ENCODE measurements around the gene FOCAD.

The FOCAD gene

DNA sequence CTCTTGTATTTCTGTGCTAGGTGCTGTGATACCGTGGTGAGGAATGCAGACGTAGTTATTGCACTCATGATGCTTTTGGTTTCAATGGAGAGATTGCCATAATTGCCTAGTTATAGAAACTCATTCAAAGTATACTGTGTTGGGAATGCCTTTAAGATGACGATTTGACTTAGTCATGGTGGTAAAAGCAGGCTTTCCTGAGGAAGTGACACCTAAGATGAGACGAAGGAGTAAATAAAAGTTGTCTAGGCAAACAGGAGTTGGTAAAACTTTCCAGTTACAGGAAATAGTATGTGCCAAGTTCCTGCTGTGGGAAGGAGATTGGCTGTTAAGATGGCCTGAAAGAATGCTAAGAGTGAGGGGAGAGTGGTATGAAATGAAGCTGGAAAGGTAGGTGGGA is 48.1 kb downstream of the FOCAD start:
- DNase-seq, result no peak

DNA sequence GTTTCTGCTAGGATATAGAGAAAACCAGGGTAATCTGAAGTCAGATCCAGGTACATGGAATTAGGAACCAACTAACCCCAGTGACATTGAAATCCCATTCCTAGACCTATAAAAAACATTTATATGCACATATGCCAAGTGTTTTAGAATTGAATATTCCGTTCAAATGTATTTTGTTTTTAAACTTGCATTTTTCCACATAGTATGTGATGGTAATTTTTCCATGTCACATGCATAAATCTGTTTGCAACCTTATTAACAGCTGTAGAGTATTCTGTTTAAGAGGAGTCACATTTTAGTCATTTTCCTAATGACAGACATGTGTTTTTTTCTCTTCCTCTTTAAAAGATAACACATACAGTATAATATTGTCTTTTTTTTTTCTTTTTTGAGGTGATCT is 50.2 kb downstream of the FOCAD start:
- DNase-seq, result no peak

- DNase-seq, result no peak
These were observed 56.2 kb downstream of the FOCAD start for GRCh38 chr9:20740304-20740703.

- peak; percentile 3 for DNase-seq
These were observed 57.0 kb downstream of the FOCAD start for GRCh38 chr9:20740929-20741582.

- DNase-seq, result no peak
These were observed 58.8 kb downstream of the FOCAD start for GRCh38 chr9:20742833-20743232.

DNA sequence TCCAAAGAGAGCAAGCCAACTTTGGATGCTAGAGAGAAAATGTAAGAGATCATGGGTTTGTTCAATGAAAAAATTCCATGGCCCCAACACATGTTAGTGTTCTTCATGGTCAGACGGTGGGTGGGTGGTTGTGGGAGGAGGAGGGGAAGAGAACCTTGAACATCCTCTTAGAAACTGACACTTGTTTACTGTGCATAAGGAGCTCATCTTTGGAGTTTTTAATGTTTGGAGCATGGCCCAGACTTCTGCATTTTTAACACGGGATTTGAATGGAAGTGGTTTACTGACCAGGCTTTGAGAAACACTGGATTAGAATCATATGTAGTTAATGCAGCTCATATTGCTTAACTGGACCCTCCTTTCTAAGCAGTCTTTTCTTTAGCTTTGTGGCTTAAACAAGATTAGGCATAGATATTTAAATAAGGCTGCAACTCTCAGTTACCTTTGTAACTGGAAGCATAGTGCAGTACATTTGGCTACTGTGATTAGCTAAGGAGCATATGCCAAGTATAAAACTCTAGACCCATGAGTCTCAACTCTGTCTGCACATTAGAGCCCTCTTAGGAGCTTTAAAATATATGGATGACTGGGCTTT is 60.1 kb downstream of the FOCAD start:
- DNase-seq, result no peak

- DNase-seq, result no peak
These were observed 62.9 kb downstream of the FOCAD start for GRCh38 chr9:20746967-20747366.

DNA sequence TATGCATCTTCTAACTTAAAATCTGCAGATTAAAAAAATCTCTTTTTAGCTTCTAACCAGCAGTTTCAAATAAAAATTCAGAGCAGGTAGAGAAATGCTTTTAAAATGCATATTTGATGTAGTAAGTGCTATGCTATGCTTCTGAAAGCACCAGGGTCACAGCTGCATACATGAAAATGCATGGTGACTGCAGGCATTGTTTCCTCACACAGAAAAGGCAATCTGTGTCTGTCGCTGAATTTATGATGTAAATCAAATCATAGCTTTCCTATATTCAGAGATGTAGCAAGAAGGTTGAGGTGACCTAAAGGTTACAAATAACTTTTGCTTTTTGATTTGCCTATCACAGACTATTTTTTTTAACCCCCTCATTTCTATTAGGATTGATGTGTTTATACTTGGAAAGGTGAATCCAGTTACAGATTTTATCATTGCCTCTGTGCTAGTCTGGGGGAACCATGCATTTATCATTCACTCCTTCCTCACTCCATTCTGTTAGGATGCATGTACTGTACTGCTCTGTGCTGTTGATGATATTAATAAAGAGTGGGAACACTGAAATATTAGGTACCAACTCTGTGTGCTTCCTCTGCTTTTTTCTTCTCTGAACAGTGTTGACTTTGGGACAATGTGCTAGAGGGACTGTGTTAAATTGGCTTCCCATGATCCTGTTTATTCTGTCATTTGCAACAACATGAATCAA is 65.6 kb downstream of the FOCAD start:
- DNase-seq, result no peak

DNA sequence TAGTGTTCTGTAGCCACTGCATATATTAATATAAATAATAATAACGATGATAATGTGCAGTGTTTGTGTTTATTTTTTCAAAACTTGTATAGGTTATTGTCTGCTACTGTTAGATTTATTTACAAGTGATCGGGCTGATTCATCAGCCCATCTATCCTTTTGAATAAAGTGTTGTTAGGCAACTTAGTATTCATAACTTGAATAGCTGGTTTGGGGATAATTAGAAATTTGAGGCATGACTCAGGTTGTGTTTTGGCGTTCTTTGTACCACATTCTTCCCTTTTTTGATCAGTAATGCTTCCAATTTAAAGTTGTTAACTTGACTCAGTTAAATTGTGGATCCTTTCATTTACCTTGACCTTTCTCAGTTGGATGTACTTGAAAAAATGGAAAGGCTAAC is 69.7 kb downstream of the FOCAD start:
- DNase-seq, result no peak

GRCh38 chr9:20754556-20754955 is 70.5 kb downstream of the FOCAD start:
- DNase-seq, result no peak

DNA sequence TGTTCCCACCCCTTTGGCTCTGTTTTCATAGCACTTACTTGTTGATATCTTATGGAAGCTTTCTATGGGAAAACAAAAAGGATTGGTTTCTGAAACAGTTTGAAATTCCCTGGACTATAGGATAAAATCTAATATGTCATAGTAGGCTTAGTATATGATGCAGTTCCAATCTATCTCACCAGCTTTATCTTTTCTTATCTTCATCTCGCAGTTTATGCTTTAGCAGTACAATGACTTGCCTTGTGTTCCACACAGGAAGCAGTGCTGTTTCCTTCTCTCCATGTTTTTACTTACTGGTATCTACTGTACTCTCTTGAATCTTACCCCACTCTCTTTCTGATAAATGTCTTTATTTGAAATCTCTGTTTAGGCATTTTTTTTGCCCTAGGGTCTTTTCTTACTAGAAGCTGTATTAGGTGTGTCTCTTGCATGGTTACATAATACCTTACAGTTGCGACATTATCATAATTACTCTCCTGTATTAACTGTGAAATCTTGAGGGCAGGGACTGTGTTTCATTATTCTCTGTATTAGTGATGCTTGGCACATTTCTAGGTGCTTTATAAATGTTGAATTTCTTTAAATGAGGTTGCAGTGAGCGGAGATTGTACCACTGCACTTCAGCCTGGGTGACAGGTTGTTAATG is 76.3 kb downstream of the FOCAD start:
- DNase-seq, result no peak

DNA sequence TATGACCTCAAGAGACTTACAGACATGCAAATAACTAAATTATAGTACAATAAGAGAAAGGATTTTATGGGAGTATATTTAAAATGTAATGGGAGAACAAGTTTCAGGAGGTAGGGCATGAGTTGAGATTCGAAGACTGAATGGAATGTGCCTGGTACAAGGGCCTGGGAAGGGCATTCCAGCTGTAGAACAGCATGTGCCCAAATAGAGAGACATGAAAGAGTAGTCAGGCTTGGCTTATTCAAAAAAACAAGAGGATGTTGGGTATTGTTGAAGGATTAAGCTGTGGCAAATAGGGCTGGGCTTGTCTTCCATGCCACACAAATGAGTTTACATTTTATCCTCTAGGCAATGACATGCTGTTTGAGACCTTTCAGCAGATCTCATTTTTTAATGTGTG is 86.9 kb downstream of the FOCAD start:
- no peak for DNase-seq

- no peak for DNase-seq
These were observed 87.7 kb downstream of the FOCAD start for GRCh38 chr9:20771729-20772128.

DNA sequence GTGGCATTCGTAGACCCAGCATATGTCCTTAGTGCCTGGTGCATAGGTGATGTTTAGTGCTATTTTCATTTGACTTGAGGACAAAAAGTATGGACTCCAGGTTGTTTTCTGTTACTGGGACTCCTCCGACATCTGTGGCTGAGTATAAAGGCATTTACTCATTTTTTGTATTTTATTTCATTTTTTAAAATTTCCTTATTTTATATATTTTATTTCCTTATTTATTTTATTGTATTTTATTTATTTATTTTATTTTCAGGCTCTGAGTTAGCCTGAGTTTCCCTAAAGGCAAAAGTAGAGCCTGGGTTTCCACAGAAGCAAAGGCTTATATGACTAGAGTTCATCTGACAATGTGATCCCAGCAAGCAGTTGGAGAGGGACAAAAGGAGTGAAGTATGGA is 91.6 kb downstream of the FOCAD start:
- no peak for DNase-seq

DNA sequence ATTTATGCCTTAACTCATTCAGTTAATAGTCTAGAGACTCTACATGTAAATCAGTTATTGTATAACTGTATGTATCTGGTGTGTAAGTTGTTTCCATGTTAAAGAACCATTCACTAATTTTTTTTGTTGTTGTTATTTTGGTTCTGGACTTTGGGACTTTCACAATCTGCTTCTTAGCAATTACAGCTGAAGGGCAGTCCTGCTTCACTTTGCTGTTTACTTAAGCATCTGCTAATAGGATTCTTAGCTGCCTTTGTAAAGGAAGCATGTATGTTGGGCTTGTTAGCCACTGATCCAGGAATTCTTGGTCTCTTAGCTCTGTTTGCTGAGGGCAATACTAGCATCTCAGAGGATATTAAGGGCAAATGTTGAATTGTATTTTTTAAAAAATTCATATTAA is 97.0 kb downstream of the FOCAD start:
- no peak for DNase-seq

DNA sequence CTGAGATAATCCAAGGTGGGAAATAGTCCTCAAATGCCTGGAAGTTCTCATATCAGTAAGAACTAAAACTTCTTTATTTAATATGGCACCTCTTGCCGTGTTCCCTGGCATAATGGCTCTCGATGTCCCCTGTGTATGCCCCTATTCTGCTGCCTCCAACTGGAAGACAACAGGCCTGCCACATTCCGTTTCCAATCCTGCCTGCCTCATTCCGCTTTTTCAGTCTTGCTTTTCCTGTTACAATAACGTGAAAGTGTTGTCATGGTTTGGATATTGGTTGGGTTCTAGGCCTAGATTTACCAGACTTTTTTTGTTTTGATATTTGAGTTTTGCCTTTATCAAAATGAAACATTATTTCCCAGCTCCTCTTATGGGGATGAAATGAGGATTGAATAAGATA is 98.2 kb downstream of the FOCAD start:
- no peak for DNase-seq

- DNase-seq, result no peak
These were observed 99.3 kb downstream of the FOCAD start for GRCh38 chr9:20783057-20784038.

DNA sequence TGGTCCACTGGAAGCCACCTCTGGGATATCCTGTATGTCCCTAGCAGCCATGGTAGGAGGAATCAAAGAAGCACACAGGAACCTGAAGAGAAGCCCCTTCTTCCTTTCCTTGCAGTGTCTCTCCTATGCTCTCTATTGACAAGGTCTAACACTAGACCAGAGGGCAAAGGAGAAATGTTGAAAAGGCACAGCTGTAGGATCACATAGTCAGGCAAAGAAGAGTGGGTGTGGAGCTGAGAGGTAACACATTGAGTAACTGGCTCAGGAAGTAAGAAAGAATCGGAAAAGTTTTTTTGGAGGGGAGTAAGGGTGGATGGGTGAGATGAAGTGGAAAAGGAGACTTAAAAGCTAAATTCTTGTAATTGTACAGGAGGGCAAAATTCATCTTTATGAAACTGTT is 100.1 kb downstream of the FOCAD start:
- no peak for DNase-seq

- no peak for DNase-seq
These were observed 102.7 kb downstream of the FOCAD start for GRCh38 chr9:20786807-20787206.

DNA sequence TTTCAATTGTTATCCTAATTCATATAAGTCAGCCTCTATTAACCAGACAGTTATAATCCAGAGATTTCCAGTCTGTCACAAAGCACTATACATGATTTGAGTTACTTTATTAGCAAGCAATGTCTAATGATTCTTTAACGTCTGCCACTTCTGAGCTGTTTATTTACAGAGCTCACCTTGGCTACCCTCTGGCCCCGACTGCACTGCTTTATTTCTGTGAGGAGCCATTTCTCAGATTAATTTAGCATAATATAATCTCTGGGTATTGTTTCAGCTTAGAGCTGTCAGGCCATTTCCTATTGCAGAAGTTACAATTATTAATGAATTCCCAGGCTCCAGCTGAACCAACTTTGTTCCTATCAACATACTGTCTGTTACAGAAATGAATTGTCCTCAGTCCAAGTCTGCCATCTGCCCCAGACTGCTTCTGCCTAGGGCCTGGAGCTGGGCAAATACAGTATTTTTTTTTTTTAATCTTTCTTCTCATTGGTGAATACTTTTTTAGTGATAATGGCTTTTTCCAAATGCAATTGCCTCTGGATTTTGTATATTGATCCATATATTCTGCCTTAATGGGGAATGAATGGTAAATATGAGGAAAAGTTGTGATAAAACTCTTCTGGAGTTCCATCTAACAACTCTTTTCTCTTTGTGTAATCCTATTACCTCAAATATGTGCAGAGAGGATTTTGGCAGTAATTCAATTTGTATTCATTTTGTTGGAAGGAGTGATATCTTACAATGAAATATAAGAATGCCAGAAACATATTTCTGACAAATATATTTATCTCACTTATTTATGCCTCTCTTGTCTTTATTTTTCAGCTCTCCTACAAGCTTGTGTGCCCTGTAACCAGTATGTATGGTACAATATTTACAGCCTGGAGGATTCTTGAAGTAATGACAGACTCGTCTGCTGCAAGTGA is 104.7 kb downstream of the FOCAD start:
- no peak for DNase-seq

DNA sequence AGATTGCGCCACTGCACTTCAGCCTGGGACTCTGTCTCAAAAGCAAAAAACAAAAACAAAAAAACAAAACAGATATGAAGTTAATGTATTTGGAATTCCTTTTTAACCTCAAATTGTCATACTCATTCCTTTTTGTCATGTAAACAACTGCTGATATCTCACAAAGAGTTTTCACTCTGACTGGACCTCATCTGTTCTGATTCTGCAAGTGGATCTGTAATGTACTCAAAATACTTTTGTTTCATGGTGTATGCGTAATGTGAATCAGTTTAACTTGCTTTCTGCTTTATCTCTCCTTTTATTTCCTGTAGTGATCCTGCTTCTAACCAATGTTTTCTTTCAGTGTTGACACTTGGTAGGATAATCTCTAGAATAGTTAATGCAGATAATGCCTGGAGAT is 106.7 kb downstream of the FOCAD start:
- DNase-seq, result no peak

DNA sequence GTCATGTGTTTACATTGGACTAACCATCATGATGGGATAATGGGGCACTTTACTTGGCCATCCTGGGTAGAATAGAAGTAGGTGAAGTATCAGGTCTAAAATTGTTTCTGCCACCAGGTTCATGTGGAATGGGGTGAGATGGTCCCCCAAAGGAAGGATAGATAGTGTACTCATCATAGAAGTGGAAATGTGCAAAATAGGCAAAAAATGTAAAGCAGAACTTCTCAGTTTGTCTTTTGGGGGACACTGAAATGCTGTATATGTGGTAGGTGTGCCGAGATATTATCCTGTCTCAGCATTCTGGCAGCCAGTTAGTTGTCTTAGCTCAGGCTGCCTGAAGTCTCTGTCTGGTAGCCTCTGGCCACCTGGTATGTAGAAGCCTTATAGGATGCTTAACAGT is 107.6 kb downstream of the FOCAD start:
- DNase-seq, result no peak
